ENCODE measurements around the gene SPAG5.

Gene SPAG5

DNA sequence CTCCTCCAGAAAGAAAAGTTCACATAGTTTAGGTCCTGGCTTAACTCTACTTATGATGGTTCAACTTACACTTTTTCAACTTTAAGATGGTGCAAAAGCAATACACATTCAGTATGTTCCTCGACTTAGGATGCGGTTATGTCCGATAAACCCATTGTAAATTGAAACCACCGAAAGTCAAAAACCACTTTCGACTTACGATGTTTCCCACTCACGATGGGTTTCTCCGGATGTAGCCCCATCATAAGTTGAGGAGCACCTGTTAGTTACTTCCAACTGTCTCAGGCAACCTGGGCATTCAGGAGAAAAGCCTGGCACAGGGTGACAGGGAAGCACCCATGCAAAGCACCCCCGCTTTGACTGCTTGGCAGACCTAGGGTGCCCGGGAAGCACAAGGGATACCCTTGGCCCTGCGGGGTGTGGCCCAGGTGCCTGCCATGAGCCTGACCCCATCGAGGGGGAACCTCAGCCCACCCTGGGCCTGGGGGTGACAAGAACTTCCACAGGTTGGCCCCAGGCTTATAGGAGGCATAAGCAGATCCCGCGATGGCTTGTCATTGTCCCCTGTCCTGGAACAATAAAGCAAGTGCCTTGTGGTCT, 60.4 kb downstream of the SPAG5 start:
- no peak for DNase-seq

DNA sequence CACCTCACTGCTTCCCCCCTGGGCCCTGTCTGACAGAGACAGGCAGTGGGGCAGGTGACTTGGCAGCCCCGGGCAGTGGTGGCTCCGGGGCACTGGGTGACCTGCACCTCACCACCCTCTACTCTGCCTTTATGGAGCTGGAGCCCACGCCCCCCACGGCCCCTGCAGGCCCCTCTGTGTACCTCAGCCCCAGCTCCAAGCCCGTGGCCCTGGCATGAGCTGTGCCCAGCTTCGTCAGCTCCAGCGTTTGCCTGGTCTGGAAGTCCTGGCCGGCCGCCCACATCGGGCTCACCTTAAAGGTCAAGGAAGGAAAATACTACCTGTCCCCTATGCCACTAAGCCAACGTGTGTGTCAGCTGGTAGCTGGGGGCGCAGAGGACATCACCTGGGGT, 61.6 kb downstream of the SPAG5 start:
- DNase-seq, result no peak

DNA sequence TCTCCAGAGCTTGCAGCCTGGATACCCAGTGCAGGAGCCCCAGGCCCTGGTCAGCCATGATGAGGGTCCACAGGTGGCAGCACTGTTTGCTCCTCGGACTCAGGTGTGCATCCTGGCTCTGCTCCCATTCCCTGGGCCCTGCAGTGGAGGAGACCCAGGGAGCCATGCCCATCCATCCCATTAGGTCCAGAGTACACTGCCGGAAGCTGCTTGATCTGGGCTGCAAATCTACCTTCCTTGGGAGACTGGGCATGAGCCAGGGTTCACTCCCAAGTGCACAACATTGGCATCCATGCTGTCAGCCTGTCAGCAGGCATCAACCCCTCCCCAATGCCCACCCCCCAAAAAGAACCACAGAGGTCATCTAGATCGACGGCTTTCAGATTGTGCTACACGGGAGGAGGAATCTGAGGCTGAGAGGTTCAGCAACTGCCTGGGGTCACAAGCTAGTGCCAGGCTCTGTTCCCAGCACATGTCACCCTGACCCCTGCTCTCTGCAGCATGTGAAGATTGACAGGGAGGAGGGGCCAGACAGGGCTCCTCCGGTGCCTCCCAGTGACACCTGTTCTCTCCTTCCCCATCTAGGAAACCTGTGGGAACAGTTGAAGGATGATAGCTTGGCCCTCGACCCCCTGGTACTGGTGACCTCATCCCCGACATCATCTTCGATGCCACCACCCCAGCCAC, 62.1 kb downstream of the SPAG5 start:
- DNase-seq, result no peak

DNA sequence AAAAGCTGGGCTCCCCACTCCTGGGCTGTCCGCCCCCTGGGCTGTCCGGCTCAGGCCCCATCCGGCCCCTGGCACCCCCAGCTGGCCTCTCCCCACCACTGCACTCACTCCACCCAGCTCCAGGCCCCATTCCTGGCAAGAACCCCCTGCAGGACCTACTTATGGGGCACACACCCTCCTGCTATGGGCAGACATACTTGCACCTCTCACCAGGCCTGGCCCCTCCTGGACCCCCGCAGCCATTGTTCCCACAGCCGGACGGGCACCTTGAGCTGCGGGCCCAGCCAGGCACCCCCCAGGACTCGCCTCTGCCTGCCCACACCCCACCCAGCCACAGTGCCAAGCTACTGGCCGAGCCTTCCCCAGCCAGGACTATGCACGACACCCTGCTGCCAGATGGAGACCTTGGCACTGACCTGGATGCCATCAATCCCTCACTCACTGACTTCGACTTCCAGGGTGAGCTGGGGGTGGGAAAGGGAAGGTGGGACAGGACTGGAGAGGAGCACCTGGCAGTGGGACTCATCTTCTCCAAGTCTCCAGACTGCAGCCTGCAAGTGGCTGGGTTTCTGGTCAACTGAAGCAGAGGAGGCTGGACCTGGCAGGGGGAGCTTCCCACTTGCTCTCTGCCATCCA, 64.0 kb downstream of the SPAG5 start:
- no peak for DNase-seq

DNA sequence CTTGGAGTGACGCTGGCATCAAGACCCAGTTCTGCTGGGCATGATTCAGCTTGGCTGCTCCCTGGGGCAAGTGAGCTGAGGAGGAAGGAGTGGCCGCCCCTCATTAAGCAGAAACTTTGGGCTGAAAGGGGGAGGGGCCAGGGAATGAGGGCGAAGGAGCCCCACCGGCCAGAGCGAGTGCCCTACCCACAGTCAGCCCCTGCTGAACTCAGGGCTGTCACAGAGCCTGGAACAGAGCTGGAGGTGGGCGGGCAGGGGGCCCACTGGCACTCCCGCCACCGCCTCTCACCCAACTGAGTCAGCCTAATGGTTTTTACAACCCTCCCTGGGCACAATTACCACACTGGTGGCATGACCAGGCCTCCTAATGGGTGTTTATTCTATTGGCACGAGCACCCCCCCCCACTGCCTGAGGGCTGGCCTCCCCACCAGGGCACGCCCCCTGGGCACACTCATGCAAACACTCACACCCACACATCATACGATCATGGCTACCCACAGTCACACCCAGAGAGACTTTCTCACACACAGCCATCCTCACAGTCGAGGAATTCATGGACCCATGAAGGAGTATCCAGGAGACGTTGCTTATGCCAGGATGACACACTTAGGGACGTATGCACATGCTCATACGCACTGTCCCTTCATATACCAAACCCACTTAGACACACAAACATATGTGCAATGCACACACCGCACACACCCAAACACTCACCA, 65.6 kb downstream of the SPAG5 start:
- no peak for DNase-seq

DNA sequence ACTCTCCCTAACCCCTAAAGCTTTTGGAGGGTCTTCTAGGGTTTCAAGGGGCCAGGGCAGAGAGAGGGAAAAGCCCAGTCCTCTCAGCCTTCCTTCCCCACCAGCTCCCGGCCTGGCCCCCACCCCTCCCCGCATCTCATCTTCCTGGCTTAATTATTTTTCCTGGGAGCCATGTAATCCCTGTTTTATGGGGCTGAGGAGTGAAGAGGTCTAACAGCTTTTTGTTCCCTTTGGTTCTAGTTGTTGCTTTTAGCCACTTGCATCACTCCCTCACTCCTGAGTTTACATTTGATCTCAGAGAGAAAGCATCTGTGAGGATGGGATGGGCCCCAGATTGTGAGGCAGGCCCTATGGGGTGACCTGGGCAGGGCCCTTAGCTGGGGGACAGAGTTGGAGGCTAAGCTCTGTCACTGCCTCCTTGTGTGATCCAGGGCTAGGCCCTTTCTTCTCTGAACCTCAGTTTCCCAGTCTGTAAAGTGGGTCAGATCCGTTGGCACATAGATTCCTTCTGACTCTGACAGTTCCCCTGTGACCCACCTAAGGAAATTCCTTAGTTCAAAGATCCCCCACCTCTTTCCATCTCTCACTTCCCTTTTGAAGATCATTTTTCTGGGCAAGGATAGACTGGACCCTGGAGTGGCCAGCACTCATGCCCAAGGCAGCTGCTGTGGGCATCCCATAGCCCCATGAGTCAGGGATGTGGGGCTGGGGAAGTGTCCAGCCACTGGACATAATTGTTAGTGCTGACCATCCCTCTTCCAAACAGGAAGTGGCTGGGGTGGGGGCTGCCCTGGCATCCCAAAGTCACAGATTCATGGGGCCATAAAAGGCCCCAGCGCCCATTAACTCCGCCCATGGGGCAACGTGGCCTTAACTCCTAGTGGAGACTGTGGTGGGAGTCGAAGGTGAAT, 66.5 kb downstream of the SPAG5 start:
- no peak for DNase-seq

DNA sequence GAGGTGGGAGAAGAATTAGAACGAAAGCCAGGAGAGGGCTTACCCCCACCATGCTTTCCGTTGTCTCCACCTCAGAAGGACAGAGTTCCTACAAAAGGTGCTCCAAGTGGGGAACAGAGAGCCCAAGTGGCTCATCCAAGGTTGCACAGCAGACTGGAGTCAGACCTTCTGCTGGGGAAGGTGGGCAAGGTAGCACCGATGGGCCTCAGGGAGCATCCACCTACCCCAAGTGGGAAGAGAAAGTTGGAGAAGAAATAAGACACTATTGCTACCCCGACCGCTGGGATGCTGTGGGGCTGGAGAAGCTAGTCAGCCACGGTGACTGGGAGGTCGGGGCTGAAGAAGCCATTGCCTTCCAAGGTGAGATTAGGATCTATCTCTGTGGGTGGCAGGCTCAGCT, 67.9 kb downstream of the SPAG5 start:
- DNase-seq, result no peak

DNA sequence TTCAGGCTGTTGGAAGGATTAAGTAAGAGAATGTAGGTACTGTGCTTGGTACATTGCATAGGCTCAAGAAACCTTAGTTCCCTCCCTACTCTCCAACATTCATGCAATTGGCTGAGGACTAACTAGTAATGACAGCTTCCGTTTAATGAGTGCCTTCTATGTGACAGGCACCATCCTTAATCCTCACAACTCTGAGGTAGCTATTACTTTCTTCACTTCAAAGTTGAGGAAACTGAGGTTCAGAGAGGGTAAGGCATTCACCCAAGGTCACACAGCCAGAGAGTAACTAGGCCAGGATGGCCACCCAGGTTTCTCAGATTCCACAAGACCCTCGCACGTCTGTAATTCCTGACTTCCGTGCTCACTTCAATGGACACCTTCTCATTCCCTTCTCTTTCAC, 68.6 kb downstream of the SPAG5 start:
- DNase-seq, result no peak

DNA sequence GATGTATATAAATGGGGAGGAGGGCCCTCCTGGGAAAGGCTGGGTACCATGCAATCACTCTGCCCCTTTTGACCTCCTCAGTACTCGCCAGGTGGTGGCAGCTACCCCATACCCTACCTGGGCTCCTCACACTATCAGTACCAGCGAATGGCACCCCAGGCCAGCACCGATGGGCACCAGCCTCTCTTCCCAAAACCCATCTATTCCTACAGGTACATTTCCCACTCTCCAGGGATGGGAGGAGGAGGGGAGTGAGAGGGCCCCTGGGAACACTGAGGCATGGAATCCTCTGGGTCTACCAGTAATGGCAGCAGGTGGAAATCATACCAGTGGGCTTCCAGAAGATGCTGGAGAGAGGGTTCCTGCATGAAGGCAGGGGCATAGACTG, 69.8 kb downstream of the SPAG5 start:
- DNase-seq, result no peak

DNA sequence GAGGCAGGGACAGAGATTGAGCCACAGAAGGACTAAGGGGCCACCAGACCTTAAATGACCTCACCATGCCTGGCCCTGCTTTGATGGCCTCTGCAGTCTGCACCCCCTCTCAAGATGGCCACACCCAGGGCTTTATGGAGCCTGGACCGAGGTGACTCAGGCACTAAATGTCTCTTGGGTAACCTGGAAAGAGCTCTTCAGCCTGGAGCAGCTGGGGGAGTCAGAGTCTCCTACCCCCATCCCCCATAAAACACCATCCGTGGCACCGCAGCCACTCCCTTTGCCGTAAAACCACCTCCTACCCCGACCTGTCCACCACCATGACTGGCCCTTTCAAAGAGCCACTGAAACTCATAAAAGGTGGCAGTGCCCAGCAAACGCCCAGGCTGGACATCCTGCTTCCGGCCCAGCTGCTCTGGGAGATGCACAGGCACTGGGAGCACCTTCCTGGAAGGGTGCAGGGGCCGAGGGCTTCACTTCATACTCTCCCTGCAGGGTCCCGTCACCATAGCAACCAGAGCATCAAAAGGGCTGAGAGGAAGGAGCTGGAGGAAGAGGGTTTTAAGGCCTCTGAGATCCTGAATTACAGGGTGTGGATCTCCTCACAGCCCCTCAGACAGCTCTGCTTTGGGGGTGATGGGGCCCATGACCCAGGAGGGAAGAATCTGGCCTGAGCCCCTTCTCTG, 70.4 kb downstream of the SPAG5 start:
- no peak for DNase-seq

DNA sequence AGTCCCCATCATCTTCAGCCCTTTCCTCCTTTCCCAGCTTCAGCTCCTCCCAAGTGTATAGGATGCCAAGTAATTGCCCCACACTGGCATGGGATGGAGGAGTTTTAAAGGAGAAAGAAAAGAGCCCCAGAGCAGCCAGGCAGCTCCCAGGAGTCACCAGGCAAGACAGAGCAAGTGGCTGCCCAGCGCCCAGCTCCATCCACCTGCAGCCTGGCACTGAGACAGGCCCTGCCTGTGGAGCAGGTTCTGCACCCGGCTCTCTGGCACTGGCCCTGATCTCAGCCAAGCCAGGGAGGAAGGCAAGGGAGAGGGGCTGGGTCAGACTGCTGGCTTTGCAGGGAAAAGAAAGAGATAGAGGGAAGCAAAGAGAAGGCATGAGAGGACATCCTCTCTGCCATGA, 71.0 kb downstream of the SPAG5 start:
- no peak for DNase-seq

Measured in hematopoietic multipotent progenitor cell treated with erythropoietin and hydrocortisone succinate and interleukin-3 and kit ligand, for 6 days (in vitro differentiated cells).